ENCODE results near the gene PKP3.
A peak's percentile ranks its signal among the peaks of the same experiment; 100 is the strongest.
"Not testable (repeated sequence)": the region's sequence is repeated elsewhere in the genome, so short reads cannot be mapped to it uniquely, and the experiment has no call there.

Gene PKP3, protein sequence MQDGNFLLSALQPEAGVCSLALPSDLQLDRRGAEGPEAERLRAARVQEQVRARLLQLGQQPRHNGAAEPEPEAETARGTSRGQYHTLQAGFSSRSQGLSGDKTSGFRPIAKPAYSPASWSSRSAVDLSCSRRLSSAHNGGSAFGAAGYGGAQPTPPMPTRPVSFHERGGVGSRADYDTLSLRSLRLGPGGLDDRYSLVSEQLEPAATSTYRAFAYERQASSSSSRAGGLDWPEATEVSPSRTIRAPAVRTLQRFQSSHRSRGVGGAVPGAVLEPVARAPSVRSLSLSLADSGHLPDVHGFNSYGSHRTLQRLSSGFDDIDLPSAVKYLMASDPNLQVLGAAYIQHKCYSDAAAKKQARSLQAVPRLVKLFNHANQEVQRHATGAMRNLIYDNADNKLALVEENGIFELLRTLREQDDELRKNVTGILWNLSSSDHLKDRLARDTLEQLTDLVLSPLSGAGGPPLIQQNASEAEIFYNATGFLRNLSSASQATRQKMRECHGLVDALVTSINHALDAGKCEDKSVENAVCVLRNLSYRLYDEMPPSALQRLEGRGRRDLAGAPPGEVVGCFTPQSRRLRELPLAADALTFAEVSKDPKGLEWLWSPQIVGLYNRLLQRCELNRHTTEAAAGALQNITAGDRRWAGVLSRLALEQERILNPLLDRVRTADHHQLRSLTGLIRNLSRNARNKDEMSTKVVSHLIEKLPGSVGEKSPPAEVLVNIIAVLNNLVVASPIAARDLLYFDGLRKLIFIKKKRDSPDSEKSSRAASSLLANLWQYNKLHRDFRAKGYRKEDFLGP

DNA sequence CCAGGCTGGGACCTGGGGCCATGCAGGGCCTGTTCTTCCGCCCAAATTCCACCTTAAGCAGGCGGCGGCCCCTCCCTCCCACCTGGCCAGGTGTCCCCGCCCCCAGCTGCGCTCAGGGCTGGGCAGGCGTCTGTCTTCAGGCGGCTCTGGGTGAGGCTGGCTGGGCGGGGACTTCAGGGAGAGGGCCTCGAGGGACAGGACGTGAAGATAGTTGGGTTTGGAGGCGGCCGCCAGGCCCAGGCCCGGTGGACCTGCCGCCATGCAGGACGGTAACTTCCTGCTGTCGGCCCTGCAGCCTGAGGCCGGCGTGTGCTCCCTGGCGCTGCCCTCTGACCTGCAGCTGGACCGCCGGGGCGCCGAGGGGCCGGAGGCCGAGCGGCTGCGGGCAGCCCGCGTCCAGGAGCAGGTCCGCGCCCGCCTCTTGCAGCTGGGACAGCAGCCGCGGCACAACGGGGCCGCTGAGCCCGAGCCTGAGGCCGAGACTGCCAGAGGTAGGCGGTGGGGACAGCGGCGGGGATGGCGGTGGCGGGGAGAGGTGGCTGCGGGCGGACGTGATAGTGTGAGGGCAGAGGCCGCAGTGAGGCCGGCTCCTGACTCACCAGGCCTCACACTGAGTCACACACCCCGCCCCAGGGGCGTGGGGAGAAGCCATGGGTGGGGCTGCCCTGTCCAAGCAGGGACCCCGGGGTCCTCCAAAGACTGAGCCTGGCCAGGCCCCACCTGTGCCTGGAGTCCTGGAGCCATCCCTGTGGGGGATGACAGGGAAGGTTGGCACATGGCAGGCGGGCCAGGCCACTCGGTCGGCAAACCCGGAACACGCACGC is at the start of gene PKP3:
Gene PKP3 (plus strand): TSS at position 176 of the 824 bp plus-strand sequence. CDS start 84 bp downstream, at position 260.
- peak within 1 kb of the TSS; percentile 93 for H3K27ac ChIP-seq
- TF ChIP-seq, protein P1, sequence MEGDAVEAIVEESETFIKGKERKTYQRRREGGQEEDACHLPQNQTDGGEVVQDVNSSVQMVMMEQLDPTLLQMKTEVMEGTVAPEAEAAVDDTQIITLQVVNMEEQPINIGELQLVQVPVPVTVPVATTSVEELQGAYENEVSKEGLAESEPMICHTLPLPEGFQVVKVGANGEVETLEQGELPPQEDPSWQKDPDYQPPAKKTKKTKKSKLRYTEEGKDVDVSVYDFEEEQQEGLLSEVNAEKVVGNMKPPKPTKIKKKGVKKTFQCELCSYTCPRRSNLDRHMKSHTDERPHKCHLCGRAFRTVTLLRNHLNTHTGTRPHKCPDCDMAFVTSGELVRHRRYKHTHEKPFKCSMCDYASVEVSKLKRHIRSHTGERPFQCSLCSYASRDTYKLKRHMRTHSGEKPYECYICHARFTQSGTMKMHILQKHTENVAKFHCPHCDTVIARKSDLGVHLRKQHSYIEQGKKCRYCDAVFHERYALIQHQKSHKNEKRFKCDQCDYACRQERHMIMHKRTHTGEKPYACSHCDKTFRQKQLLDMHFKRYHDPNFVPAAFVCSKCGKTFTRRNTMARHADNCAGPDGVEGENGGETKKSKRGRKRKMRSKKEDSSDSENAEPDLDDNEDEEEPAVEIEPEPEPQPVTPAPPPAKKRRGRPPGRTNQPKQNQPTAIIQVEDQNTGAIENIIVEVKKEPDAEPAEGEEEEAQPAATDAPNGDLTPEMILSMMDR (conservative IDR thresholded peaks at IDR 0.05) = no peak
- TF ChIP-seq ZFX (IDR thresholded peaks at IDR 0.05) = peak; percentile 99

DNA sequence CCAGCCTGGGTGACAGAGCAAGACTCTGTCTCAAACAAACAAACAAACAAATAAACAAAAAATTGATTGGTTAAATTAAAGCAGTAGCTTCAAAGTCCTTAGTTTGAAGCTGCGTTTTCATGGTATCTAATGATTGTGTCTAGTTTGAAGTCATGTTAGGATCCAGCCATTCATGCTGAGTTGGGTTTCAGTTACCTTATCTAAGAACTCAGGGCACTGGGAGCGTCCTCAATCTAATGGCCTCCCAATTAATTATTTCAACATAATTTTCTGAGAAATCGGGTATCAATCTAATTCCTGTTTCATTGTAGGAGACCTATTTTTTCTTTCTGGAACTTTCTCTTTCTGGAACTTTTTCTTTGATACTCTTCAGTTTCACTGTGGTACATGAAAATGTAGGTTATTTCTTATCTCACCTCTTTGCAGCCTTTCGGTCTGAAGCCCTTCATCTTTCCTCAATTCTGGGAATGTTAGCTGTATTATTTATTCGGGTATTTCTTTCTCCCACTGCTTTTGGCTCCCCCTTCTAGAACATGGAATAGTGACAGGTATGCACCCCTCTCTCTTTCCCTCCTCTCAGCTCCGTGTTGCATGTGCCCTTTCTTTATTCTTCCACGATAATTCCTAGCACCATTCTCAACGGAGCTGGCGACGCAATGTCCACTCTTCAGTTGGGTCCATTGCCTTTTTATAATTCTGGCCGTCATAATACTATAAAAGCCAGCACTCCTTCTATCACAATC is 49.0 kb upstream of the PKP3 start:
- H3K27ac ChIP-seq = no peak overlapping the region
- no peak for TF ChIP-seq ZFX (IDR thresholded peaks at IDR 0.05)
- TF ChIP-seq, protein P1 (conservative IDR thresholded peaks at IDR 0.05) = no peak

DNA sequence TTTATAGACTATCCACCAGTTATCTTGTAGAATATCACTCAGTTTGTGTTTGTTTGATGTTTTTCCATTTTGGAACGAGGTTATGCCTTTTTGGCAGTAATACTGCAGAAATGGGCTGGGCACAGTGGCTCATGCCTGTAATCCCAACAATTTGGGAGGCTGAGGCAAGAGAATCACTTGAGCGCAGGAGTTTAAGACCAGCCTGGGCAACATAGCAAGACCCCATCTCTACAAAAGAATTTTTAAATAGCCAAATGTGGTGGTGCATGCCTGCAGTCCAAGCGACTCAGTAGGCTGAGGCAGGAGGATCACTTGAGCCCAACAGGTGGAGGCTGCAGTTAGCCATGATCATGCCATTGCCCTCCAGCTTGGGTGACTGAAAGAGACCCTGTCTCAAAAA is 47.5 kb upstream of the PKP3 start:
- TF ChIP-seq, protein P1 (conservative IDR thresholded peaks at IDR 0.05) = no peak
- no peak for TF ChIP-seq ZFX (IDR thresholded peaks at IDR 0.05)
- H3K27ac ChIP-seq = no peak overlapping the region

DNA sequence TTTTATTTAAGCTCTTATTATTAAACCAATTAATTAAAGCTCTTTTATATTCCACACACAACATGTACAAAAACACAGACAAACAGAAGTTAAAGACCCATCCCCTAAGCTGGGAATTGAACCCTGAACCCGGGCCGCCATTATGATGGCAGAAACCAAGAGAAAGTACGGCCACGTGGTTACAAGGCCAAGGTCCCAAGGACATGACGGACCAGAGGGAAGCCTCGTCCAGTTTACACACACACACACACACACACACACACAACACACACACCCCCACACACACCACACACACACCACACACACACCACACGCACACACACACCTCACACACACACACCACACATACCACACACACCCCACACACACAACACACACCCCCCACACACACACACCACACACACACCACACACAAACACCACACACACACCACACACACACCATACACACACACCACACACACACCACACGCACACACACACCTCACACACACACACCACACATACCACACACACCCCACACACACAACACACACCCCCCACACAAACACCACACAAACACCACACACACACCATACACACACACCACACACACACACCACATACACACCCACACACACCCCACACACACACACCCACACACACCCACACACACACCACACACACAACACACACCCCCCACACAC is 44.6 kb upstream of the PKP3 start:
- H3K27ac ChIP-seq = not testable (repeated sequence)

DNA sequence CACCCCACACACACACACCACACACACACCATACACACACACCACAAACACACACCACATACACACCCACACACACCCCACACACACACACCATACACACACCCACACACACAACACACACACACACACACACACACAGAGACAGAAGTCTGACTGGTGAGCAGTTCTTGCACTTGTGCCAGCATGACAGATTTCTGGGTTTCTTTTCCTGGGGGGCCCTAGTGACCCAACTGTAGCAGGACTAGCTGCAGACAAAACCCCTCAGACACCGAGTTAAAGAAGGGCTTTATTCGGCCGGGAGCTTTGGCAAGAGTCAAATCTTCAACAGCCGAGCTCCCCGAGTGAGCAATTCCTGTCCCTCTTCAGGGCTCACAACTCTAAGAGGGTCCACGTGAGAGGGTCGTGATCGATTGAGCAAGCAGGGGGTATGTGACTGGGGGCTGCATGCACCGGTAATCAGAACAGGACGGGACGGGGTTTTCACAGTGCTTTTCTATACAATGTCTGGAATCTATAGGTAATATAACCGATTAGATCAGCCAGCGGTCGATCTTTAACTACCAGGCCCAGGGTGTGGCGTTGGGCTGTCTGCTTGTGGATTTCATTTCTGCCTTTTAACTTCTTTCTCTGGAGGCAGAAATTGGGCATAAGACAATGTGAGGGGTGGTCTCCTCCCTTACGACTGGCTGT is 43.8 kb upstream of the PKP3 start:
- H3K27ac ChIP-seq = not testable (repeated sequence)

DNA sequence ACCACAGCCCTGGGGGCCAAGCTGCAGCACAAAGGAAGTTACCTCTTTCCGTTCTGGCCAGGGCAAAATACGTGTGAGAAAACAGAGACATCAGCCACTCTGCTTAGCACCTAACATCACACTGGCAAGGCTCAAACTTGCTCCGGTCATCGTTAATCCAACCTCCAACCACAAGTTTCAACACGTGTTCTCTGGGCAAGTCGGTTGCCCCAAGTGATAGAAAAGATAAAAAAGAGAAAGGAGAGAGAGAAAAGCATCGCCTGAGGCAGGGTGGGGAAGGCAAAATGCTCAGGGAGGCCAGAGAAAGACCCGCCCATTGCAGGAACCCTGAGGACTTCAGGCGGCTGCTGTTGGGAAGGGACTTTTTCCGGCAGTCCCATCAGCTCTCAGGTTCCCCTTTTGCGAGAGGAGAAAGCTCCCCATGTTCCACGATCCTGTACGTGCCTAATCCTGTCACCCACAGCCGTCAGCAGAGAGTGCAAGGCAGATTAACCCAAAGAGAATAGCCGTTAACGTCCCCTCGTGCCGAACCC is 43.2 kb upstream of the PKP3 start:
- no peak for TF ChIP-seq ZFX (IDR thresholded peaks at IDR 0.05)
- TF ChIP-seq, protein P1 (conservative IDR thresholded peaks at IDR 0.05) = no peak

DNA sequence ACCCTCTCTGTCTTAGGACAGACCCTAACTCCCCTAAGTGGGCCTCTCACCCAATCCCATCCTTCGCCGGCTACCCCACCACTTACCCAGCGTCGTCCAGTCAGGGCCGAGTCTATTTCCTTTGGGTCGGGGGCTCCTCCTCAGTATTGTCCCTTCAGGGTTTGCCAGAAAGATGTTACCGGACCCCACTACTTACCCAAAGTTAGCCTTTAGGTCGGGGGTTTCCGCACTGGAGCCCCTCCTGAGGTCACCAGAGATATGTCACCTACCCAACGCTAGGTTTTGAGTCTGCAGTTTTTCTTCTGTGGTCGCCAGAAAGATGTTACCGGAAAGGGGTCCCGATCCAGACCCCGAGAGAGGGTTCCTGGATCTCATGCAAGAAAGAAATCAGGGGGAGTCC is 42.6 kb upstream of the PKP3 start:
- no peak overlapping the region for H3K27ac ChIP-seq
- TF ChIP-seq, protein P1 (conservative IDR thresholded peaks at IDR 0.05) = no peak
- no peak for TF ChIP-seq ZFX (IDR thresholded peaks at IDR 0.05)

More for the DNA sequence above, 43.2 kb upstream of the PKP3 start:
- H3K27ac ChIP-seq = no peak overlapping the region
